ENCODE results near the gene CCDC6.

GRCh38 chr10:59823751-59824150 is 82.6 kb downstream of the CCDC6 start:
- TF ChIP-seq POLR2AphosphoS5 (IDR thresholded peaks at IDR 0.05) (no peak), CTCF (IDR thresholded peaks at IDR 0.05) (no peak), POLR2A (IDR thresholded peaks at IDR 0.05) (no peak)

All from suprapubic skin (tissue), 4 donors.